ENCODE data around the gene SOWAHA.
A peak's percentile ranks its signal among the peaks of the same experiment; 100 is the strongest.

SOWAHA gene

GRCh38 chr5:132777209-132778069, 35.7 kb upstream of the SOWAHA start, which contains the start of gene SEPTIN8:
Gene SEPTIN8, minus strand, starts transcription at chr5:132777239. Its CDS starts 102 bp downstream, at chr5:132777137.
- H3K4me3 ChIP-seq (ENCODE audit: low read depth, low read length) = peak within 1 kb of the TSS; percentile 69
- DNase-seq (ENCODE audit: low read depth) = no peak
- TF ChIP-seq, protein P1, sequence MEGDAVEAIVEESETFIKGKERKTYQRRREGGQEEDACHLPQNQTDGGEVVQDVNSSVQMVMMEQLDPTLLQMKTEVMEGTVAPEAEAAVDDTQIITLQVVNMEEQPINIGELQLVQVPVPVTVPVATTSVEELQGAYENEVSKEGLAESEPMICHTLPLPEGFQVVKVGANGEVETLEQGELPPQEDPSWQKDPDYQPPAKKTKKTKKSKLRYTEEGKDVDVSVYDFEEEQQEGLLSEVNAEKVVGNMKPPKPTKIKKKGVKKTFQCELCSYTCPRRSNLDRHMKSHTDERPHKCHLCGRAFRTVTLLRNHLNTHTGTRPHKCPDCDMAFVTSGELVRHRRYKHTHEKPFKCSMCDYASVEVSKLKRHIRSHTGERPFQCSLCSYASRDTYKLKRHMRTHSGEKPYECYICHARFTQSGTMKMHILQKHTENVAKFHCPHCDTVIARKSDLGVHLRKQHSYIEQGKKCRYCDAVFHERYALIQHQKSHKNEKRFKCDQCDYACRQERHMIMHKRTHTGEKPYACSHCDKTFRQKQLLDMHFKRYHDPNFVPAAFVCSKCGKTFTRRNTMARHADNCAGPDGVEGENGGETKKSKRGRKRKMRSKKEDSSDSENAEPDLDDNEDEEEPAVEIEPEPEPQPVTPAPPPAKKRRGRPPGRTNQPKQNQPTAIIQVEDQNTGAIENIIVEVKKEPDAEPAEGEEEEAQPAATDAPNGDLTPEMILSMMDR (IDR thresholded peaks at IDR 0.05; ENCODE audit: low read depth, low read length, missing control alignments) = no peak
- in situ Hi-C loops (cut with HindIII; ENCODE audit: low sequenced_read_pairs) = no loop called here

DNA sequence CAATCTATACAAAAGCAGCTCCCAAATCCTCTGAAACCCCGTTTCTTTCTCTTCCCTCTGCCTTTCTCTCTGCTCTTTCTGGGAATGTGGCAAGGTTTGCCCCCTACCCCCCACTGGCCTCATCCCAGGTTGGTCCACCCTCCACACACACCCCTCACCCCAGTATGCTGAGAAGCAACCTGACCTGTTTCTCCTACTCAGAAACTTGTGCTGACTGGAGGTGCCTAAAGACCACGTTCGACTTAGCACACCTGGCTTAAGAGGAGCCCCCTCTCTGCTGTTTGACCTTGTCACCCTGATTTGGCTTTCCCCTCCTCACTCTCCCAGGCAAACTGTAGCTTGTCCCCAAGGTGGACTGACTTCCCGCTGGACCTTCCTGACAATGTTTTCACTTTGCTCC, 35.0 kb upstream of the SOWAHA start:
- TF ChIP-seq, protein P1 (IDR thresholded peaks at IDR 0.05; ENCODE audit: low read depth, low read length, missing control alignments) = no peak
- in situ Hi-C loops (cut with HindIII; ENCODE audit: low sequenced_read_pairs) = no loop called here
- no peak for DNase-seq (ENCODE audit: low read depth)
- peak overlapping the region; percentile 69 for H3K4me3 ChIP-seq (ENCODE audit: low read depth, low read length)

- TF ChIP-seq, protein P1 (IDR thresholded peaks at IDR 0.05; ENCODE audit: low read depth, low read length, missing control alignments) = no peak
- DNase-seq (ENCODE audit: low read depth) = no peak
- in situ Hi-C loops (cut with HindIII; ENCODE audit: low sequenced_read_pairs) = no loop called here
- H3K4me3 ChIP-seq (ENCODE audit: low read depth, low read length) = no peak overlapping the region
Measured at GRCh38 chr5:132778856-132779255, 34.2 kb upstream of the SOWAHA start.

DNA sequence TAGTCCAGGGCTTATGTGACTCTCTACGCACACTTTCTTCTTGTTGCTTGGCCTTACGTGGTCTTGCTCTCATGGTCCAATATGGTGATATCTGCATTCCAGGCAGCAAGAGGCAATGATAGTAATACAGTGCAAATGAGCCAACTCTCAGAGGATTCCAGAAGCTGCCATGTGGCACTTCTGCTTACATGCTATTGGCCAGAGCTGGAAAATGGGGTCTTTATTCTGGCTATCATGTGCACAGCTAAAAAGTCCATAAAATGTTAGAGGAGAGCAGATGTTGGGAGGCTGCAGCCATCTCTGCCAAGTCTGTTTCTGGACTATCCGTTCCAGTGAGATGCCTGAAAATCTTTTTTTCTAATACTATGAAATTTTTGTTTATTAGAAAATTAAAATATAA, 33.1 kb upstream of the SOWAHA start:
- in situ Hi-C loops (cut with HindIII; ENCODE audit: low sequenced_read_pairs) = no loop called here
- DNase-seq (ENCODE audit: low read depth) = no peak

GRCh38 chr5:132780577-132780976, 32.5 kb upstream of the SOWAHA start:
- TF ChIP-seq, protein P1 (IDR thresholded peaks at IDR 0.05; ENCODE audit: low read depth, low read length, missing control alignments) = no peak
- no peak overlapping the region for H3K4me3 ChIP-seq (ENCODE audit: low read depth, low read length)
- in situ Hi-C loops (cut with HindIII; ENCODE audit: low sequenced_read_pairs) = no loop called here
- no peak for DNase-seq (ENCODE audit: low read depth)

More for the DNA sequence above, 33.1 kb upstream of the SOWAHA start:
- TF ChIP-seq, protein P1 (IDR thresholded peaks at IDR 0.05; ENCODE audit: low read depth, low read length, missing control alignments) = no peak
- H3K4me3 ChIP-seq (ENCODE audit: low read depth, low read length) = no peak overlapping the region

- no peak overlapping the region for H3K4me3 ChIP-seq (ENCODE audit: low read depth, low read length)
- TF ChIP-seq, protein P1 (IDR thresholded peaks at IDR 0.05; ENCODE audit: low read depth, low read length, missing control alignments) = no peak
- in situ Hi-C loops (cut with HindIII; ENCODE audit: low sequenced_read_pairs) = no loop called here
- no peak for DNase-seq (ENCODE audit: low read depth)
Measured at GRCh38 chr5:132781029-132781428, 32.1 kb upstream of the SOWAHA start.
